ENCODE results near the gene DLEU7.

DLEU7 gene

GRCh38 chr13:50843257-50844083 is at the start of gene DLEU7:
Gene DLEU7 (minus strand): TSS chr13:50843692. CDS start chr13:50843646, 46 bp downstream.
- DNase-seq (ENCODE audit: low read depth, low spot score), result no peak
- no peak within 1 kb of the TSS for H3K27ac ChIP-seq

- no peak for DNase-seq (ENCODE audit: low read depth, low spot score)
- no peak overlapping the region for H3K27ac ChIP-seq
These were observed 48.9 kb upstream of the DLEU7 start for GRCh38 chr13:50892210-50892944.

GRCh38 chr13:50891206-50891605 is 47.7 kb upstream of the DLEU7 start:
- no peak for DNase-seq (ENCODE audit: low read depth, low spot score)
- H3K27ac ChIP-seq, result no peak overlapping the region

GRCh38 chr13:50889317-50889716 is 45.8 kb upstream of the DLEU7 start:
- DNase-seq (ENCODE audit: low read depth, low spot score), result no peak
- no peak overlapping the region for H3K27ac ChIP-seq

- no peak for DNase-seq (ENCODE audit: low read depth, low spot score)
- H3K27ac ChIP-seq, result no peak overlapping the region
These were observed 44.9 kb upstream of the DLEU7 start for GRCh38 chr13:50888362-50888761.

- no peak for DNase-seq (ENCODE audit: low read depth, low spot score)
- no peak overlapping the region for H3K27ac ChIP-seq
These were observed 43.7 kb upstream of the DLEU7 start for GRCh38 chr13:50887151-50887550.

GRCh38 chr13:50884265-50884664 is 40.8 kb upstream of the DLEU7 start:
- no peak overlapping the region for H3K27ac ChIP-seq
- DNase-seq (ENCODE audit: low read depth, low spot score), result no peak

- no peak overlapping the region for H3K27ac ChIP-seq
- DNase-seq (ENCODE audit: low read depth, low spot score), result no peak
These were observed 40.2 kb upstream of the DLEU7 start for GRCh38 chr13:50883728-50884127.

GRCh38 chr13:50882816-50883435 is 39.4 kb upstream of the DLEU7 start:
- no peak for DNase-seq (ENCODE audit: low read depth, low spot score)
- no peak overlapping the region for H3K27ac ChIP-seq

GRCh38 chr13:50873991-50874390 is 30.5 kb upstream of the DLEU7 start:
- H3K27ac ChIP-seq, result no peak overlapping the region
- no peak for DNase-seq (ENCODE audit: low read depth, low spot score)

GRCh38 chr13:50873467-50873866 is 30.0 kb upstream of the DLEU7 start:
- DNase-seq (ENCODE audit: low read depth, low spot score), result no peak
- H3K27ac ChIP-seq, result no peak overlapping the region

GRCh38 chr13:50871405-50871804 is 27.9 kb upstream of the DLEU7 start:
- no peak overlapping the region for H3K27ac ChIP-seq
- DNase-seq (ENCODE audit: low read depth, low spot score), result no peak

GRCh38 chr13:50867637-50867945 is 24.1 kb upstream of the DLEU7 start:
- no peak overlapping the region for H3K27ac ChIP-seq
- no peak for DNase-seq (ENCODE audit: low read depth, low spot score)

GRCh38 chr13:50866817-50867636 is 23.5 kb upstream of the DLEU7 start:
- DNase-seq (ENCODE audit: low read depth, low spot score), result no peak
- H3K27ac ChIP-seq, result no peak overlapping the region

GRCh38 chr13:50864492-50864891 is 21.0 kb upstream of the DLEU7 start:
- no peak overlapping the region for H3K27ac ChIP-seq
- no peak for DNase-seq (ENCODE audit: low read depth, low spot score)

GRCh38 chr13:50855681-50856080 is 12.2 kb upstream of the DLEU7 start:
- no peak for DNase-seq (ENCODE audit: low read depth, low spot score)
- H3K27ac ChIP-seq, result no peak overlapping the region

- H3K27ac ChIP-seq, result no peak overlapping the region
- DNase-seq (ENCODE audit: low read depth, low spot score), result no peak
These were observed 7.0 kb upstream of the DLEU7 start for GRCh38 chr13:50850445-50850844.

- no peak for DNase-seq (ENCODE audit: low read depth, low spot score)
- no peak overlapping the region for H3K27ac ChIP-seq
These were observed 4.0 kb upstream of the DLEU7 start for GRCh38 chr13:50847501-50847900.

GRCh38 chr13:50846861-50847475 is 3.5 kb upstream of the DLEU7 start:
- DNase-seq (ENCODE audit: low read depth, low spot score), result no peak
- no peak overlapping the region for H3K27ac ChIP-seq

GRCh38 chr13:50845211-50845610 is 1.7 kb upstream of the DLEU7 start:
- no peak overlapping the region for H3K27ac ChIP-seq
- no peak for DNase-seq (ENCODE audit: low read depth, low spot score)

All from epithelial cell of prostate (primary cell).